SK-N-SH treated with all-trans-retinoic acid at 6 μM for 48 hours (cell line): ENCODE results near the gene TSPAN15.
"Not testable (repeated sequence)": the region's sequence is repeated elsewhere in the genome, so short reads cannot be mapped to it uniquely, and the experiment has no call there.

Source experiments
- ARNTL ChIP-seq: fragments of 450-650 bp; formaldehyde crosslinking; IDR thresholded peaks from 2 replicates; pipeline ENCODE4 v1.5.0; 2020; ENCODE audit warnings: low read depth, mild to moderate bottlenecking, moderate library complexity, borderline replicate concordance
- ESRRG ChIP-seq: fragments of 250-450 bp; sonication (Bioruptor Pico); IDR thresholded peaks from 2 replicates; pipeline ENCODE4 v1.6.1; 2021; ENCODE audit warnings: mild to moderate bottlenecking
- ISL1 ChIP-seq: fragments of 250-450 bp; sonication (Bioruptor Pico); IDR thresholded peaks from 2 replicates; pipeline ENCODE4 v2.1.2; 2022; ENCODE audit warnings: mild to moderate bottlenecking, moderate library complexity
- OSR1 ChIP-seq: fragments of 250-450 bp; sonication (Bioruptor Pico); IDR thresholded peaks from 2 replicates; pipeline ENCODE4 v1.8.0; 2022; ENCODE audit warnings: moderate library complexity, mild to moderate bottlenecking, inconsistent platforms
- PPARA ChIP-seq: fragments of 250-450 bp; sonication (Bioruptor Pico); IDR thresholded peaks from 2 replicates; pipeline ENCODE4 v1.5.0; 2020; ENCODE audit warnings: mild to moderate bottlenecking, borderline replicate concordance
- RARB ChIP-seq: fragments of 250-450 bp; sonication (Bioruptor Pico); IDR thresholded peaks from 2 replicates; pipeline ENCODE4 v1.8.0; 2021; ENCODE audit warnings: mild to moderate bottlenecking, moderate library complexity
- SNAI2 ChIP-seq: fragments of 250-450 bp; sonication (Bioruptor Pico); IDR thresholded peaks from 2 replicates; pipeline ENCODE4 v1.5.0; 2020; ENCODE audit warnings: mild to moderate bottlenecking, moderate library complexity
- TCF4 ChIP-seq: fragments of 250-450 bp; sonication (Bioruptor Pico); IDR thresholded peaks from 2 replicates; pipeline ENCODE4 v1.8.0; 2021; ENCODE audit warnings: mild to moderate bottlenecking, moderate library complexity, borderline replicate concordance
- ZFP30 ChIP-seq: fragments of 450-650 bp; formaldehyde crosslinking; IDR thresholded peaks from 2 replicates; pipeline ENCODE4 v1.5.0; 2022; ENCODE audit warnings: mild to moderate bottlenecking, moderate library complexity
- ZNF70 ChIP-seq: fragments of 450-650 bp; formaldehyde crosslinking; IDR thresholded peaks from 2 replicates; pipeline ENCODE4 v1.5.0; 2020; ENCODE audit warnings: mild to moderate bottlenecking, moderate library complexity
- TF ChIP-seq, protein P1 (sequence below): fragments of 250-450 bp; sonication (Bioruptor Pico); IDR thresholded peaks from 2 replicates; pipeline ENCODE4 v1.8.0; 2020; ENCODE audit warnings: mild to moderate bottlenecking, moderate library complexity, borderline replicate concordance
- TF ChIP-seq, protein P2 (sequence below): fragments of 250-450 bp; sonication (Bioruptor Pico); IDR thresholded peaks from 2 replicates; pipeline ENCODE4 v1.5.1; 2020; ENCODE audit warnings: low read depth, mild to moderate bottlenecking, moderate library complexity
- TF ChIP-seq, protein P3 (sequence below): fragments of 250-450 bp; sonication (Bioruptor Pico); IDR thresholded peaks from 2 replicates; pipeline ENCODE4 v1.5.1; 2021; ENCODE audit warnings: mild to moderate bottlenecking, moderate library complexity

DNA sequence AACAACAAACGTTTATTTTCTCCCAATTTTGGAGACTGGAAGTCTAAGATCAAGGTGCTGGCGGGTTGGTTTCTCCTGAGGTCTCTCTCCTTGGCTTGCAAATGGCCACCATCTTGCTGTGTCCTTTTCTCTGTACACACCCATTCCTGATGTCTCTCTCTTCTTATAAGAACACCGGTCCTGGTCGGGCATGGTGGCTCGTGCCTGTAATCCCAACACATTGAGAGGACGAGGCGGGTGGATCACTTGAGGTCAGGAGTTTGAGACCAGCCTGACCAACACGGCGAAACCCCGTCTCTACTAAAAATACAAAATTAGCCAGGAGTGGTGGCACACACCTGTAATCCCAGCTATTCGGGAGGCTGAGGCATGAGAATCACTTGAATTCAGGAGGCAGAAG, 85.3 kb downstream of the TSPAN15 start:
- not testable (repeated sequence) for TF ChIP-seq OSR1 (CRISPR knock-in tag); TCF4 (CRISPR knock-in tag); ARNTL; ESRRG (CRISPR knock-in tag); ISL1 (CRISPR knock-in tag); PPARA (CRISPR knock-in tag); SNAI2 (CRISPR knock-in tag); ZFP30; RARB (CRISPR knock-in tag); ZNF70 (CRISPR knock-in tag)
- TF ChIP-seq, protein P1, sequence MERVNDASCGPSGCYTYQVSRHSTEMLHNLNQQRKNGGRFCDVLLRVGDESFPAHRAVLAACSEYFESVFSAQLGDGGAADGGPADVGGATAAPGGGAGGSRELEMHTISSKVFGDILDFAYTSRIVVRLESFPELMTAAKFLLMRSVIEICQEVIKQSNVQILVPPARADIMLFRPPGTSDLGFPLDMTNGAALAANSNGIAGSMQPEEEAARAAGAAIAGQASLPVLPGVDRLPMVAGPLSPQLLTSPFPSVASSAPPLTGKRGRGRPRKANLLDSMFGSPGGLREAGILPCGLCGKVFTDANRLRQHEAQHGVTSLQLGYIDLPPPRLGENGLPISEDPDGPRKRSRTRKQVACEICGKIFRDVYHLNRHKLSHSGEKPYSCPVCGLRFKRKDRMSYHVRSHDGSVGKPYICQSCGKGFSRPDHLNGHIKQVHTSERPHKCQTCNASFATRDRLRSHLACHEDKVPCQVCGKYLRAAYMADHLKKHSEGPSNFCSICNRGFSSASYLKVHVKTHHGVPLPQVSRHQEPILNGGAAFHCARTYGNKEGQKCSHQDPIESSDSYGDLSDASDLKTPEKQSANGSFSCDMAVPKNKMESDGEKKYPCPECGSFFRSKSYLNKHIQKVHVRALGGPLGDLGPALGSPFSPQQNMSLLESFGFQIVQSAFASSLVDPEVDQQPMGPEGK (CRISPR knock-in tag): not testable (repeated sequence)
- TF ChIP-seq, protein P2, sequence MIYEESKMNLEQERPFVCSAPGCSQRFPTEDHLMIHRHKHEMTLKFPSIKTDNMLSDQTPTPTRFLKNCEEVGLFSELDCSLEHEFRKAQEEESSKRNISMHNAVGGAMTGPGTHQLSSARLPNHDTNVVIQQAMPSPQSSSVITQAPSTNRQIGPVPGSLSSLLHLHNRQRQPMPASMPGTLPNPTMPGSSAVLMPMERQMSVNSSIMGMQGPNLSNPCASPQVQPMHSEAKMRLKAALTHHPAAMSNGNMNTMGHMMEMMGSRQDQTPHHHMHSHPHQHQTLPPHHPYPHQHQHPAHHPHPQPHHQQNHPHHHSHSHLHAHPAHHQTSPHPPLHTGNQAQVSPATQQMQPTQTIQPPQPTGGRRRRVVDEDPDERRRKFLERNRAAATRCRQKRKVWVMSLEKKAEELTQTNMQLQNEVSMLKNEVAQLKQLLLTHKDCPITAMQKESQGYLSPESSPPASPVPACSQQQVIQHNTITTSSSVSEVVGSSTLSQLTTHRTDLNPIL (CRISPR knock-in tag): not testable (repeated sequence)
- TF ChIP-seq, protein P3, sequence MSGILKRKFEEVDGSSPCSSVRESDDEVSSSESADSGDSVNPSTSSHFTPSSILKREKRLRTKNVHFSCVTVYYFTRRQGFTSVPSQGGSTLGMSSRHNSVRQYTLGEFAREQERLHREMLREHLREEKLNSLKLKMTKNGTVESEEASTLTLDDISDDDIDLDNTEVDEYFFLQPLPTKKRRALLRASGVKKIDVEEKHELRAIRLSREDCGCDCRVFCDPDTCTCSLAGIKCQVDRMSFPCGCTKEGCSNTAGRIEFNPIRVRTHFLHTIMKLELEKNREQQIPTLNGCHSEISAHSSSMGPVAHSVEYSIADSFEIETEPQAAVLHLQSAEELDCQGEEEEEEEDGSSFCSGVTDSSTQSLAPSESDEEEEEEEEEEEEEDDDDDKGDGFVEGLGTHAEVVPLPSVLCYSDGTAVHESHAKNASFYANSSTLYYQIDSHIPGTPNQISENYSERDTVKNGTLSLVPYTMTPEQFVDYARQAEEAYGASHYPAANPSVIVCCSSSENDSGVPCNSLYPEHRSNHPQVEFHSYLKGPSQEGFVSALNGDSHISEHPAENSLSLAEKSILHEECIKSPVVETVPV (CRISPR knock-in tag): not testable (repeated sequence)
